K562 (cell line): ENCODE data around the gene PLA2G2E. TPM values are rescaled to one million over a fixed set of nuclear protein-coding genes. Genes with fewer than 3 reads are reported as not detected.

Source experiments
- CBFA2T2 ChIP-seq: fragments of 450-650 bp; conservative IDR thresholded peaks from 2 replicates; pipeline ENCODE4 v1.6.1; 2017; ENCODE audit warnings: mild to moderate bottlenecking
- CREM ChIP-seq: IDR thresholded peaks from 2 replicates; pipeline ENCODE4 v1.6.1; 2014; ENCODE audit warnings: antibody characterized with exemption, low read depth
- KDM5B ChIP-seq: fragments of 200-600 bp; sonication (generic); IDR thresholded peaks from 2 replicates; pipeline ENCODE4 v1.6.1; 2012; ENCODE audit warnings: low read depth, mild to moderate bottlenecking, moderate library complexity, low read length, control low read depth, inconsistent platforms; ENCODE audit not compliant: insufficient replicate concordance
- MGA ChIP-seq: fragments of 450-650 bp; IDR thresholded peaks from 2 replicates; pipeline ENCODE4 v1.6.1; 2016; ENCODE audit warnings: mild to moderate bottlenecking, moderate library complexity
- PHB2 ChIP-seq: fragments of 450-650 bp; IDR thresholded peaks from 2 replicates; pipeline ENCODE4 v1.6.1; 2017; ENCODE audit warnings: low read depth
- PKNOX1 ChIP-seq: fragments of 450-650 bp; IDR thresholded peaks from 2 replicates; pipeline ENCODE4 v1.6.1; 2016
- POLR3A ChIP-seq: IDR thresholded peaks from 2 replicates; pipeline ENCODE4 v1.6.1; 2011; ENCODE audit warnings: borderline replicate concordance, mild to moderate bottlenecking, moderate library complexity; ENCODE audit not compliant: insufficient read length, insufficient read depth; ENCODE audit errors: extremely low read depth
- THAP7 ChIP-seq: fragments of 250-450 bp; sonication (Bioruptor Pico); IDR thresholded peaks from 2 replicates; pipeline ENCODE4 v1.5.0; 2021
- ZNF24 ChIP-seq: fragments of 450-650 bp; IDR thresholded peaks from 2 replicates; pipeline ENCODE4 v1.6.1; 2016
- polyA plus RNA-seq, 8 experiments: library from polyadenylated mRNA; depleted of rRNA in 4 of 8; stranded (reverse) in 5 of 8; unstranded in 3 of 8; fragments of >200 nt; fragmentation: Nextera tagmentation in 2 of 8; fragmentation: Illumina TruSeq in 1 of 8; extraction: Ambion mirVana in 2 of 8; extraction: Trizol in 1 of 8; gene quantifications; 2 replicates each; pipeline versions ENCODE4 v1.2.1 to v1.2.3, GENCODE V29; 2011 to 2014; ENCODE audit warnings: inconsistent platforms in 1 of 8, missing spikeins in 1 of 8
- total RNA-seq, 7 experiments: library from RNA; depleted of rRNA in 6 of 7; stranded (reverse); fragments of >200 nt in 6 of 7; fragmentation: Illumina TruSeq in 2 of 7; extraction: Trizol in 2 of 7; gene quantifications; 2 replicates each; pipeline versions ENCODE4 v1.2.1 to v1.2.3, GENCODE V29; 2011 to 2021; ENCODE audit warnings: low replicate concordance in 1 of 7
- TF ChIP-seq, protein P1 (sequence below): fragments of 150-350 bp; conservative IDR thresholded peaks from 2 replicates; pipeline ENCODE4 v1.6.1; 2014; ENCODE audit warnings: low read length

The PLA2G2E gene
- total and polyA plus RNA-seq, 9 of the 15 experiments (the other 6 are each of a cell fraction or from before 2014, with no cell fraction given): not detected

GRCh38 chr1:19882111-19883071 lies 41.0 kb downstream of the PLA2G2E start, which contains the start of gene OTUD3 (continued):
- TF ChIP-seq, protein P1, sequence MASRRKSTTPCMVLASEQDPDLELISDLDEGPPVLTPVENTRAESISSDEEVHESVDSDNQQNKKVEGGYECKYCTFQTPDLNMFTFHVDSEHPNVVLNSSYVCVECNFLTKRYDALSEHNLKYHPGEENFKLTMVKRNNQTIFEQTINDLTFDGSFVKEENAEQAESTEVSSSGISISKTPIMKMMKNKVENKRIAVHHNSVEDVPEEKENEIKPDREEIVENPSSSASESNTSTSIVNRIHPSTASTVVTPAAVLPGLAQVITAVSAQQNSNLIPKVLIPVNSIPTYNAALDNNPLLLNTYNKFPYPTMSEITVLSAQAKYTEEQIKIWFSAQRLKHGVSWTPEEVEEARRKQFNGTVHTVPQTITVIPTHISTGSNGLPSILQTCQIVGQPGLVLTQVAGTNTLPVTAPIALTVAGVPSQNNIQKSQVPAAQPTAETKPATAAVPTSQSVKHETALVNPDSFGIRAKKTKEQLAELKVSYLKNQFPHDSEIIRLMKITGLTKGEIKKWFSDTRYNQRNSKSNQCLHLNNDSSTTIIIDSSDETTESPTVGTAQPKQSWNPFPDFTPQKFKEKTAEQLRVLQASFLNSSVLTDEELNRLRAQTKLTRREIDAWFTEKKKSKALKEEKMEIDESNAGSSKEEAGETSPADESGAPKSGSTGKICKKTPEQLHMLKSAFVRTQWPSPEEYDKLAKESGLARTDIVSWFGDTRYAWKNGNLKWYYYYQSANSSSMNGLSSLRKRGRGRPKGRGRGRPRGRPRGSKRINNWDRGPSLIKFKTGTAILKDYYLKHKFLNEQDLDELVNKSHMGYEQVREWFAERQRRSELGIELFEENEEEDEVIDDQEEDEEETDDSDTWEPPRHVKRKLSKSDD: peak; percentile 82; the same call in 1 of the 2 replicates
- TF ChIP-seq KDM5B: peak; percentile 88
- peak; percentile 86 for TF ChIP-seq ZNF24
- no peak for TF ChIP-seq POLR3A
- TF ChIP-seq MGA: peak; percentile 69
- TF ChIP-seq PHB2: no peak
- TF ChIP-seq THAP7 (CRISPR knock-in tag): no peak
- peak; percentile 72 for TF ChIP-seq CBFA2T2
- peak; percentile 96 for TF ChIP-seq PKNOX1
- TF ChIP-seq CREM: peak; percentile 86
